Measurements from ENCODE around the gene TAOK3. TPM values are rescaled to one million over a fixed set of nuclear protein-coding genes. Genes with fewer than 3 reads are reported as not detected.
"Not testable (repeated sequence)": the region's sequence is repeated elsewhere in the genome, so short reads cannot be mapped to it uniquely, and the experiment has no call there.

TAOK3 gene
- total RNA-seq (2014; rRNA removed; shearing (Covaris generic)), result 36.5 and 39.0 TPM in 2 replicates
- polyA plus RNA-seq (2015; cell fraction: cytosol; rRNA removed), result 33.2 and 41.8 TPM in 2 replicates
- polyA plus RNA-seq (2015; cell fraction: nucleus; rRNA removed), result 36.5 and 41.5 TPM in 2 replicates

- DNase-seq (ENCODE audit: low read depth, low spot score), result peak; percentile 99
- in situ Hi-C loops (cut with HindIII; ENCODE audit: low pct_unique_long_range_greater_than_20kb, low sequenced_read_pairs), result loop anchor here (10.0 kb wide), 1 partner anchor 188 kb away; no protein-coding TSS in a partner anchor
Measured at GRCh38 chr12:118372541-118373495, at the start of gene TAOK3. Gene TAOK3 (minus strand): TSS chr12:118372907. CDS start chr12:118255567, 117,340 bp downstream.

GRCh38 chr12:118420673-118421072, 48.0 kb upstream of the TAOK3 start:
- no peak for DNase-seq (ENCODE audit: low read depth, low spot score)
- in situ Hi-C loops (cut with HindIII; ENCODE audit: low pct_unique_long_range_greater_than_20kb, low sequenced_read_pairs), result no loop called here

- no peak for DNase-seq (ENCODE audit: low read depth, low spot score)
- in situ Hi-C loops (cut with HindIII; ENCODE audit: low pct_unique_long_range_greater_than_20kb, low sequenced_read_pairs), result no loop called here
Measured at GRCh38 chr12:118418385-118419057, 45.8 kb upstream of the TAOK3 start.

GRCh38 chr12:118417942-118418341, 45.2 kb upstream of the TAOK3 start:
- DNase-seq (ENCODE audit: low read depth, low spot score), result no peak
- in situ Hi-C loops (cut with HindIII; ENCODE audit: low pct_unique_long_range_greater_than_20kb, low sequenced_read_pairs), result no loop called here

- in situ Hi-C loops (cut with HindIII; ENCODE audit: low pct_unique_long_range_greater_than_20kb, low sequenced_read_pairs), result no loop called here
- DNase-seq (ENCODE audit: low read depth, low spot score), result no peak
Measured at GRCh38 chr12:118409834-118410233, 37.1 kb upstream of the TAOK3 start.

GRCh38 chr12:118408241-118408640, 35.5 kb upstream of the TAOK3 start:
- DNase-seq (ENCODE audit: low read depth, low spot score); in situ Hi-C loops (cut with HindIII; ENCODE audit: low pct_unique_long_range_greater_than_20kb, low sequenced_read_pairs): not testable (repeated sequence)

GRCh38 chr12:118404876-118405521, 32.3 kb upstream of the TAOK3 start:
- DNase-seq (ENCODE audit: low read depth, low spot score), result peak; percentile 80
- in situ Hi-C loops (cut with HindIII; ENCODE audit: low pct_unique_long_range_greater_than_20kb, low sequenced_read_pairs), result no loop called here

- DNase-seq (ENCODE audit: low read depth, low spot score), result no peak
- in situ Hi-C loops (cut with HindIII; ENCODE audit: low pct_unique_long_range_greater_than_20kb, low sequenced_read_pairs), result no loop called here
Measured at GRCh38 chr12:118402251-118402650, 29.5 kb upstream of the TAOK3 start.

GRCh38 chr12:118398940-118399339, 26.2 kb upstream of the TAOK3 start:
- in situ Hi-C loops (cut with HindIII; ENCODE audit: low pct_unique_long_range_greater_than_20kb, low sequenced_read_pairs), result no loop called here
- no peak for DNase-seq (ENCODE audit: low read depth, low spot score)

- no peak for DNase-seq (ENCODE audit: low read depth, low spot score)
- in situ Hi-C loops (cut with HindIII; ENCODE audit: low pct_unique_long_range_greater_than_20kb, low sequenced_read_pairs), result no loop called here
Measured at GRCh38 chr12:118398524-118398923, 25.8 kb upstream of the TAOK3 start.

- in situ Hi-C loops (cut with HindIII; ENCODE audit: low pct_unique_long_range_greater_than_20kb, low sequenced_read_pairs), result no loop called here
- no peak for DNase-seq (ENCODE audit: low read depth, low spot score)
Measured at GRCh38 chr12:118397708-118398440, 25.2 kb upstream of the TAOK3 start.

- in situ Hi-C loops (cut with HindIII; ENCODE audit: low pct_unique_long_range_greater_than_20kb, low sequenced_read_pairs), result no loop called here
Measured at GRCh38 chr12:118391836-118392235, 19.1 kb upstream of the TAOK3 start.

GRCh38 chr12:118391424-118391823, 18.7 kb upstream of the TAOK3 start:
- in situ Hi-C loops (cut with HindIII; ENCODE audit: low pct_unique_long_range_greater_than_20kb, low sequenced_read_pairs), result no loop called here
- no peak for DNase-seq (ENCODE audit: low read depth, low spot score)

More at GRCh38 chr12:118391836-118392235, 19.1 kb upstream of the TAOK3 start:
- no peak for DNase-seq (ENCODE audit: low read depth, low spot score)

- DNase-seq (ENCODE audit: low read depth, low spot score), result peak; percentile 77
- in situ Hi-C loops (cut with HindIII; ENCODE audit: low pct_unique_long_range_greater_than_20kb, low sequenced_read_pairs), result loop anchor here (10.0 kb wide), 1 partner anchor 193 kb away; no protein-coding TSS in a partner anchor
Measured at GRCh38 chr12:118377884-118378470, 5.3 kb upstream of the TAOK3 start.

GRCh38 chr12:118377021-118377883, 4.5 kb upstream of the TAOK3 start:
- no peak for DNase-seq (ENCODE audit: low read depth, low spot score)
- in situ Hi-C loops (cut with HindIII; ENCODE audit: low pct_unique_long_range_greater_than_20kb, low sequenced_read_pairs), result loop anchor here (10.0 kb wide), 1 partner anchor 192 kb away; no protein-coding TSS in a partner anchor
